Measurements from ENCODE around the gene CDK16. TPM values are rescaled to one million over a fixed set of nuclear protein-coding genes. Genes with fewer than 3 reads are reported as not detected.

The CDK16 gene
- total and polyA plus RNA-seq, 2 donors (not counting 3 experiments of a cell fraction or from before 2014, with no cell fraction given) = 99.9 to 149 TPM

GRCh38 chrX:47241201-47242011 is 22.9 kb downstream of the CDK16 start:
- no peaks in the 10 kb centered on the region for H3K9me3 ChIP-seq (replicated peaks; ENCODE audit: control insufficient read depth, insufficient read depth, low read length)
- intact Hi-C loops (cut with micrococcal nuclease) (no loop called here), dilution Hi-C loops (cut with MboI; ENCODE audit: extremely low pct_ligation_motif_present, low sequenced_read_pairs) (no loop called here)
- no peaks in the 10 kb centered on the region for H3K79me2 ChIP-seq (ENCODE audit: control insufficient read depth, insufficient read depth, low read length)
- POLR2A ChIA-PET = no interaction called here
- FAIRE-seq = no peak
- no peak for DNase-seq (ENCODE audit: low read depth, low spot score)
- no peaks in the 10 kb centered on the region for H3K27me3 ChIP-seq (ENCODE audit: control insufficient read depth in 2 of 2, insufficient read depth in 2 of 2, low read length in 2 of 2)
- peaks cover 0 to 27% of the 10 kb centered on the region in 2 experiments for H3K36me3 ChIP-seq (ENCODE audit: control insufficient read depth in 2 of 2, extremely low read depth in 1 of 2, insufficient read depth in 2 of 2, low read length in 2 of 2)
- H3K27ac ChIP-seq (ENCODE audit: insufficient read depth, low read depth, low read length) = no peak overlapping the region
- H3K9ac ChIP-seq (replicated peaks; ENCODE audit: extremely low read depth, insufficient read depth, low read length) = no peak overlapping the region
- CTCF ChIA-PET = no interaction called here
- H4K20me1 ChIP-seq (replicated peaks; ENCODE audit: control insufficient read depth, extremely low read depth, insufficient read depth, low read length) = no peaks in the 10 kb centered on the region
- no peak overlapping the region for H3K4me3 ChIP-seq (replicated peaks in 1 of 3; ENCODE audit: insufficient read depth in 1 of 3, low read depth in 1 of 3, low read length in 3 of 3)
- H3K4me2 ChIP-seq (ENCODE audit: insufficient read depth, low read length) = no peak overlapping the region
- no peaks in the 10 kb centered on the region for H3K4me1 ChIP-seq (ENCODE audit: control insufficient read depth, extremely low read depth, insufficient read depth, low read length)
- BruUV-seq (replicated peaks) = TSS peak; percentile 4
- H2AFZ ChIP-seq (ENCODE audit: low read depth, low read length) = no peak overlapping the region
- no peaks in the 10 kb centered on the region for H3K9me1 ChIP-seq (replicated peaks; ENCODE audit: control insufficient read depth, extremely low read depth, insufficient read depth, low read length)
- no peak for TF ChIP-seq FOS (IDR thresholded peaks at IDR 0.05; ENCODE audit: borderline replicate concordance, insufficient read depth, low read length)
- TF ChIP-seq POLR2AphosphoS5 (IDR thresholded peaks at IDR 0.05; ENCODE audit: insufficient read depth, low read depth, low read length) = no peak
- no peak for TF ChIP-seq GATA2 (IDR thresholded peaks at IDR 0.05; ENCODE audit: insufficient read depth, insufficient read length, low read depth, low read length)

- H3K4me1 ChIP-seq (ENCODE audit: control insufficient read depth, extremely low read depth, insufficient read depth, low read length) = no peaks in the 10 kb centered on the region
- H3K9ac ChIP-seq (replicated peaks; ENCODE audit: extremely low read depth, insufficient read depth, low read length) = no peak overlapping the region
- no TSS peak for BruUV-seq (replicated peaks)
- FAIRE-seq (no peak), DNase-seq (ENCODE audit: low read depth, low spot score) (no peak)
- ChIA-PET CTCF (no interaction called here), POLR2A (no interaction called here)
- H2AFZ ChIP-seq (ENCODE audit: low read depth, low read length) = no peak overlapping the region
- no peaks in the 10 kb centered on the region for H3K9me3 ChIP-seq (replicated peaks; ENCODE audit: control insufficient read depth, insufficient read depth, low read length)
- TF ChIP-seq POLR2AphosphoS5 (IDR thresholded peaks at IDR 0.05; ENCODE audit: insufficient read depth, low read depth, low read length) (no peak), MAX (IDR thresholded peaks at IDR 0.05; ENCODE audit: insufficient read depth, insufficient read length) (no peak), EZH2 (IDR thresholded peaks at IDR 0.05; ENCODE audit: borderline replicate concordance, low read depth, low read length, severe bottlenecking) (no peak), CTCF (IDR thresholded peaks at IDR 0.05; ENCODE audit: extremely low read depth in 1 of 2, insufficient read depth in 1 of 2, low read depth in 1 of 2, low read length in 2 of 2) (no peak), MYC (IDR thresholded peaks at IDR 0.05; ENCODE audit: low read depth, low read length) (no peak), POLR2A (IDR thresholded peaks at IDR 0.05; ENCODE audit: low read depth, low read length) (no peak), GATA2 (IDR thresholded peaks at IDR 0.05; ENCODE audit: insufficient read depth, insufficient read length, low read depth, low read length) (no peak), JUN (IDR thresholded peaks at IDR 0.05; ENCODE audit: borderline replicate concordance, insufficient read depth, insufficient read length, low read depth) (no peak)
- H3K27ac ChIP-seq (ENCODE audit: insufficient read depth, low read depth, low read length) = no peak overlapping the region
- no peaks in the 10 kb centered on the region for H3K27me3 ChIP-seq (ENCODE audit: control insufficient read depth in 2 of 2, insufficient read depth in 2 of 2, low read length in 2 of 2)
- peaks cover 0 to 27% of the 10 kb centered on the region in 2 experiments for H3K36me3 ChIP-seq (ENCODE audit: control insufficient read depth in 2 of 2, extremely low read depth in 1 of 2, insufficient read depth in 2 of 2, low read length in 2 of 2)
- H3K79me2 ChIP-seq (ENCODE audit: control insufficient read depth, insufficient read depth, low read length) = no peaks in the 10 kb centered on the region
- dilution Hi-C loops (cut with MboI; ENCODE audit: extremely low pct_ligation_motif_present, low sequenced_read_pairs) = no loop called here
- intact Hi-C loops (cut with micrococcal nuclease) = no loop called here
- no peak overlapping the region for H3K4me2 ChIP-seq (ENCODE audit: insufficient read depth, low read length)
- no peak overlapping the region for H3K4me3 ChIP-seq (replicated peaks in 1 of 3; ENCODE audit: insufficient read depth in 1 of 3, low read depth in 1 of 3, low read length in 3 of 3)
- H3K9me1 ChIP-seq (replicated peaks; ENCODE audit: control insufficient read depth, extremely low read depth, insufficient read depth, low read length) = no peaks in the 10 kb centered on the region
- H4K20me1 ChIP-seq (replicated peaks; ENCODE audit: control insufficient read depth, extremely low read depth, insufficient read depth, low read length) = no peaks in the 10 kb centered on the region
These were observed 23.8 kb downstream of the CDK16 start for GRCh38 chrX:47242321-47242720.

Measured in endothelial cell of umbilical vein (primary cell).